PC-3 (cell line): Measurements from ENCODE around the gene TYK2. TPM values are rescaled to one million over a fixed set of nuclear protein-coding genes. Genes with fewer than 3 reads are reported as not detected.

Experiments used
- ATAC-seq: fragments of 200-7000 bp; cut with Tn5 transposase; 2 replicates; pipeline ENCODE4 v1.9.1; 2020; ENCODE audit warnings: mild to moderate bottlenecking, moderate library complexity
- BruUV-seq: library from RNA; stranded (reverse); fragments of 400-500 nt; replicated peaks from 2 replicates; lab custom pipeline; 2021; lab: Mats Ljungman, UMichigan
- CTCF ChIA-PET: fragments of 300-600 bp; sonication (Branson Sonifier 250); formaldehyde crosslinking; loops from one replicate; lab custom pipeline; 2022; ENCODE audit warnings: antibody characterized with exemption; lab: Charles Lee
- POLR2A ChIA-PET: fragments of 300-600 bp; sonication (Branson Sonifier 250); formaldehyde crosslinking; loops from one replicate; lab custom pipeline; 2022; ENCODE audit warnings: antibody characterized with exemption; ENCODE audit not compliant: unreplicated experiment; lab: Charles Lee
- DNase-seq: peaks from one replicate; pipeline ENCODE4 v3.0.0-alpha.2; 2015
- H2AFZ ChIP-seq: fragments of 300-600 bp; sonication (generic); 2 replicates; pipeline ENCODE4 v1.6.0; 2016; ENCODE audit warnings: antibody characterized with exemption, low read length
- H3F3A ChIP-seq: fragments of 300-600 bp; sonication (generic); one replicate; pipeline ENCODE4 v1.6.0; 2017; ENCODE audit warnings: antibody characterized with exemption, low read length, control low read depth, mild to moderate bottlenecking; ENCODE audit not compliant: unreplicated experiment
- H3K27ac ChIP-seq: fragments of 300-600 bp; sonication (generic); 2 replicates; pipeline ENCODE4 v1.5.1; 2016; ENCODE audit warnings: mild to moderate bottlenecking, low read length
- H3K27me3 ChIP-seq: fragments of 300-600 bp; sonication (generic); 2 replicates; pipeline ENCODE4 v1.6.1; 2016; ENCODE audit warnings: low read length, mixed read lengths
- H3K36me3 ChIP-seq: fragments of 300-600 bp; sonication (generic); 2 replicates; pipeline ENCODE4 v1.6.1; 2016; ENCODE audit warnings: low read depth, mixed run types, low read length, mixed read lengths
- H3K4me1 ChIP-seq: fragments of 300-600 bp; sonication (generic); 2 replicates; pipeline ENCODE4 v1.5.1; 2016; ENCODE audit warnings: low read length; ENCODE audit not compliant: insufficient read depth
- H3K4me2 ChIP-seq: fragments of 300-600 bp; sonication (generic); 2 replicates; pipeline ENCODE4 v1.6.0; 2016; ENCODE audit warnings: low read length
- H3K4me3 ChIP-seq: fragments of 300-600 bp; sonication (generic); 2 replicates; pipeline ENCODE4 v1.5.1; 2016; ENCODE audit warnings: mild to moderate bottlenecking, low read length, mixed read lengths
- H3K79me2 ChIP-seq: fragments of 300-600 bp; sonication (generic); 2 replicates; pipeline ENCODE4 v1.6.1; 2017; ENCODE audit warnings: low read length, mixed read lengths
- H3K9ac ChIP-seq: fragments of 300-600 bp; sonication (generic); 2 replicates; pipeline ENCODE4 v1.6.0; 2016; ENCODE audit warnings: mild to moderate bottlenecking, low read length
- H3K9me2 ChIP-seq: fragments of 300-600 bp; sonication (generic); replicated peaks from 2 replicates; pipeline ENCODE4 v1.6.1; 2016; ENCODE audit warnings: mixed run types, low read length, mixed read lengths
- H3K9me3 ChIP-seq: fragments of 300-600 bp; sonication (generic); 2 replicates; pipeline ENCODE4 v1.6.1; 2016; ENCODE audit warnings: low read length, mixed read lengths
- H4K20me1 ChIP-seq: fragments of 300-600 bp; sonication (generic); 2 replicates; pipeline ENCODE4 v1.6.1; 2016; ENCODE audit warnings: low read length, mixed read lengths
- EZH2 ChIP-seq: fragments of 300-600 bp; sonication (generic); IDR thresholded peaks from one replicate; pipeline ENCODE4 v1.6.1; 2017; ENCODE audit warnings: antibody characterized with exemption, mild to moderate bottlenecking, low read length; ENCODE audit not compliant: unreplicated experiment
- EZH2phosphoT487 ChIP-seq: fragments of 300-600 bp; sonication (generic); IDR thresholded peaks from 2 replicates; pipeline ENCODE4 v1.6.1; 2018; ENCODE audit warnings: mild to moderate bottlenecking, antibody characterized with exemption, low read length, borderline replicate concordance
- intact Hi-C: fragments of 100-400 bp; cut with micrococcal nuclease; formaldehyde crosslinking; loops from 2 replicates; pipeline ENCODE4 v1.9.0; 2023
- total RNA-seq: library from RNA; depleted of rRNA; stranded (reverse); fragments of >200 nt; gene quantifications from 2 replicates; pipeline ENCODE4 v1.2.3, GENCODE V29; 2014
- TF ChIP-seq, protein P1 (sequence below): fragments of 300-600 bp; sonication (generic); conservative IDR thresholded peaks from 2 replicates; pipeline ENCODE4 v1.5.1; 2017; ENCODE audit warnings: antibody characterized with exemption, low read depth, mild to moderate bottlenecking, low read length

Gene TYK2
- total RNA-seq, 1 experiment from 2014 or later: 177 TPM

DNA sequence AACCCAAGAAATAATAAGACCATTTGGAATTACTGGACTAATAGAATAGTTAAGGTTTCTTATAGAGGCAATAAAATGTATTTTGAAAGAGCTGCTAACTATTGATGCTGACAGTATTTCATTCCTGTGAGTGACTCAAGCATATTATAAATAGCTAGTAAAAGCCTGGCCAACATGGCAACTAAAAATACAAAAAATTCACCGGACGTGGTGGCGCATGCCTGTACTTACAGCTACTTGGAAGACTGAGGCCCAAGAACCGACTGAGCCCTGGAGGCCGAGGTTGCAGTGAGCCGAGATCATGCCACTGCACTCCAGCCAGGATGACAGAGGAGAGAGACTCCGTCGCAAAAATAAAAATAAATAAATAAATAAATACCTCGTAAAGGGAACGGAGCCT lies 35.6 kb downstream of the TYK2 start:
- no peak for ATAC-seq
- ChIA-PET CTCF (no interaction called here), POLR2A (no interaction called here)

DNA sequence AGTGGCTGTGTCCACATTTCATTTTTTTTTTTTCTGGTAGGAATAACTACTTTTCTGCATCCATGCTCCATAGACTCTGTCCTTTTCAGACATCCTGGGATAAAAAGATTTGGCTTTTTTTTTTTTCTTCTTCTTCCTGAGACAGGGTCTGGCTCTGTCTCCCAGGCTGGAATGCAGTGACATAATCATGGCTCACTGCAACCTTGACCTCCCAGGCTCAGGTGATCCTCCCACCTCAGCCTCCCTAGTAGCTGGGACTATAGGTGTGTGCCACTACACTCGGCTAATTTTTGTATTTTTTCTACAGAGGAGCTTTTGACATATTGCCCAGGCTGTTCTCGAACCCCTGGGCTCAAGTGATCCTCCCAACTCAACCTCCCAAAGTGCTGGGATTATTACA lies 36.9 kb downstream of the TYK2 start:
- no peaks in the 10 kb centered on the region for H3K27me3 ChIP-seq
- no peak overlapping the region for H3K4me2 ChIP-seq
- H2AFZ ChIP-seq: no peak overlapping the region
- H4K20me1 ChIP-seq: no peaks in the 10 kb centered on the region
- no peaks in the 10 kb centered on the region for H3K79me2 ChIP-seq
- ATAC-seq: no peak
- no peak overlapping the region for H3K4me3 ChIP-seq
- no peaks in the 10 kb centered on the region for H3F3A ChIP-seq
- H3K9me3 ChIP-seq: no peaks in the 10 kb centered on the region
- no peaks in the 10 kb centered on the region for H3K9me2 ChIP-seq
- peak; percentile 20 for DNase-seq
- H3K4me1 ChIP-seq: no peaks in the 10 kb centered on the region
- no TSS peak for BruUV-seq
- H3K36me3 ChIP-seq: no peaks in the 10 kb centered on the region
- no peak overlapping the region for H3K9ac ChIP-seq
- H3K27ac ChIP-seq: no peak overlapping the region
- TF ChIP-seq EZH2: no peak
- TF ChIP-seq EZH2phosphoT487: no peak
- TF ChIP-seq, protein P1, sequence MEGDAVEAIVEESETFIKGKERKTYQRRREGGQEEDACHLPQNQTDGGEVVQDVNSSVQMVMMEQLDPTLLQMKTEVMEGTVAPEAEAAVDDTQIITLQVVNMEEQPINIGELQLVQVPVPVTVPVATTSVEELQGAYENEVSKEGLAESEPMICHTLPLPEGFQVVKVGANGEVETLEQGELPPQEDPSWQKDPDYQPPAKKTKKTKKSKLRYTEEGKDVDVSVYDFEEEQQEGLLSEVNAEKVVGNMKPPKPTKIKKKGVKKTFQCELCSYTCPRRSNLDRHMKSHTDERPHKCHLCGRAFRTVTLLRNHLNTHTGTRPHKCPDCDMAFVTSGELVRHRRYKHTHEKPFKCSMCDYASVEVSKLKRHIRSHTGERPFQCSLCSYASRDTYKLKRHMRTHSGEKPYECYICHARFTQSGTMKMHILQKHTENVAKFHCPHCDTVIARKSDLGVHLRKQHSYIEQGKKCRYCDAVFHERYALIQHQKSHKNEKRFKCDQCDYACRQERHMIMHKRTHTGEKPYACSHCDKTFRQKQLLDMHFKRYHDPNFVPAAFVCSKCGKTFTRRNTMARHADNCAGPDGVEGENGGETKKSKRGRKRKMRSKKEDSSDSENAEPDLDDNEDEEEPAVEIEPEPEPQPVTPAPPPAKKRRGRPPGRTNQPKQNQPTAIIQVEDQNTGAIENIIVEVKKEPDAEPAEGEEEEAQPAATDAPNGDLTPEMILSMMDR: no peak
- CTCF ChIA-PET: no interaction called here
- POLR2A ChIA-PET: no interaction called here
- intact Hi-C loops: no loop called here

More for the DNA sequence above, 35.6 kb downstream of the TYK2 start:
- Histone ChIP-seq H3K9me3 (no peaks in the 10 kb centered on the region), H3K4me2 (no peak overlapping the region), H4K20me1 (no peaks in the 10 kb centered on the region), H3K79me2 (no peaks in the 10 kb centered on the region), H3K27ac (no peak overlapping the region), H3K4me1 (no peaks in the 10 kb centered on the region), H2AFZ (no peak overlapping the region), H3K9ac (no peak overlapping the region), H3F3A (no peaks in the 10 kb centered on the region), H3K36me3 (no peaks in the 10 kb centered on the region), H3K9me2 (no peaks in the 10 kb centered on the region), H3K27me3 (no peaks in the 10 kb centered on the region), H3K4me3 (no peak overlapping the region)
- intact Hi-C loops: no loop called here
- no TSS peak for BruUV-seq
- no peak for TF ChIP-seq EZH2
- TF ChIP-seq, protein P1: no peak
- TF ChIP-seq EZH2phosphoT487: no peak
- DNase-seq: no peak

DNA sequence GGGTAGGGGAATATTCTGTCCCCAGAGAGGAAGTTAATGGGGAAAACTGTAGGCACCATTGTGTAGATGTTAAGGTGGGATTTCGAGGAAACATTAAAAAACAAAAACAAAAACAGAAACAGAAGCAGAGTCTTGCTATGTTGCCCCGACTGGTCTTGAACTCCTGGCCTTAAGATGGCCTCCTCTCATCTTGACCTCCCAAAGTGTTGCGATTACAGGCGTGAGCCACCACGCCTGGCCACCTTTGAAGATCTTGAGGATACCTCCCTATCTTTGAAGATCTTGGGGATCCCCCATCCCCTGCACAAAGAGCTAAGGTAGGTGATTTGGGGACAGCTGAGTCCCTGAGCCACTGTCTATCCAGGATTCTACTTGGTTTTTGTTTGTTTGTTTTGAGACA lies 40.4 kb downstream of the TYK2 start:
- no peak overlapping the region for H3K4me3 ChIP-seq
- no peaks in the 10 kb centered on the region for H3K9me2 ChIP-seq
- H3K79me2 ChIP-seq: no peaks in the 10 kb centered on the region
- no peaks in the 10 kb centered on the region for H4K20me1 ChIP-seq
- H3K9ac ChIP-seq: no peak overlapping the region
- no peaks in the 10 kb centered on the region for H3K36me3 ChIP-seq
- intact Hi-C loops: loop anchor here (10.0 kb wide), 1 partner anchor 45 kb away; the partner anchor contains the start of gene TYK2
- BruUV-seq: no TSS peak
- H2AFZ ChIP-seq: no peak overlapping the region
- POLR2A ChIA-PET: no interaction called here
- DNase-seq (no peak), ATAC-seq (no peak)
- H3K9me3 ChIP-seq: no peaks in the 10 kb centered on the region
- no peaks in the 10 kb centered on the region for H3K27me3 ChIP-seq
- no peaks in the 10 kb centered on the region for H3F3A ChIP-seq
- H3K27ac ChIP-seq: no peak overlapping the region
- no peak overlapping the region for H3K4me2 ChIP-seq
- CTCF ChIA-PET: no interaction called here
- TF ChIP-seq EZH2phosphoT487: no peak
- TF ChIP-seq, protein P1: no peak
- TF ChIP-seq EZH2: no peak
- H3K4me1 ChIP-seq: peaks cover 4% of the 10 kb centered on the region; the same call in 1 of the 2 replicates
